ENCODE measurements around the gene LDLRAD3. TPM values are rescaled to one million over a fixed set of nuclear protein-coding genes. Genes with fewer than 3 reads are reported as not detected.

Gene LDLRAD3
- total RNA-seq, 2 experiments from 2014 or later, result 0.22 to 0.59 TPM

DNA sequence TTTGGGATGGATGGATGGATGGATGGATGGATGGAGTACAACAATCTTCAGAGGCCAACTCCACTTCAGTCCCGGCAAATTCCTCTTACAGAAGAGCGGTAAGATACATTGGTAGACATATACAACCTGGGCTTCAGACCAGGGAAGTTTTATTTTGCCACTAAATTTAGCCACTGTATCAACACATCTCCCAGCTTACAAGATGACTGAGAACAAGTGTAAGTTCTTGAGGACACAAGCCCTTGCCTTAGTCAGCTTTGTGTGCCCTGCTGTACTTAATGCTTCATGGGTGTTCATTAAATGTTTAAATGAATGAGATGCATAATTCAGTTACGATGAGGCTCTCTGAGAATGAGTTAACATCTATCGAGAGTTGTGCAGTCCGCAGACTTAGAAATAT is 217.7 kb downstream of the LDLRAD3 start:
- H3K4me3 Mint-ChIP-seq, result no peak overlapping the region
- intact Hi-C loops (cut with micrococcal nuclease), result no loop called here
- no peak for DNase-seq
- CTCF ChIA-PET, result no interaction called here
- ATAC-seq, result no peak
- POLR2A ChIA-PET, result no interaction called here
- no peaks in the 10 kb centered on the region for H3K36me3 Mint-ChIP-seq (ENCODE audit: low read depth)
- H3K27ac Mint-ChIP-seq, result no peak overlapping the region
- H3K9me3 Mint-ChIP-seq, result no peaks in the 10 kb centered on the region
- TF ChIP-seq, protein P1, sequence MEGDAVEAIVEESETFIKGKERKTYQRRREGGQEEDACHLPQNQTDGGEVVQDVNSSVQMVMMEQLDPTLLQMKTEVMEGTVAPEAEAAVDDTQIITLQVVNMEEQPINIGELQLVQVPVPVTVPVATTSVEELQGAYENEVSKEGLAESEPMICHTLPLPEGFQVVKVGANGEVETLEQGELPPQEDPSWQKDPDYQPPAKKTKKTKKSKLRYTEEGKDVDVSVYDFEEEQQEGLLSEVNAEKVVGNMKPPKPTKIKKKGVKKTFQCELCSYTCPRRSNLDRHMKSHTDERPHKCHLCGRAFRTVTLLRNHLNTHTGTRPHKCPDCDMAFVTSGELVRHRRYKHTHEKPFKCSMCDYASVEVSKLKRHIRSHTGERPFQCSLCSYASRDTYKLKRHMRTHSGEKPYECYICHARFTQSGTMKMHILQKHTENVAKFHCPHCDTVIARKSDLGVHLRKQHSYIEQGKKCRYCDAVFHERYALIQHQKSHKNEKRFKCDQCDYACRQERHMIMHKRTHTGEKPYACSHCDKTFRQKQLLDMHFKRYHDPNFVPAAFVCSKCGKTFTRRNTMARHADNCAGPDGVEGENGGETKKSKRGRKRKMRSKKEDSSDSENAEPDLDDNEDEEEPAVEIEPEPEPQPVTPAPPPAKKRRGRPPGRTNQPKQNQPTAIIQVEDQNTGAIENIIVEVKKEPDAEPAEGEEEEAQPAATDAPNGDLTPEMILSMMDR (IDR thresholded peaks at IDR 0.05), result no peak
- H3K27me3 Mint-ChIP-seq, result peaks cover 5% of the 10 kb centered on the region
- H3K4me1 Mint-ChIP-seq (ENCODE audit: low read depth), result no peaks in the 10 kb centered on the region

DNA sequence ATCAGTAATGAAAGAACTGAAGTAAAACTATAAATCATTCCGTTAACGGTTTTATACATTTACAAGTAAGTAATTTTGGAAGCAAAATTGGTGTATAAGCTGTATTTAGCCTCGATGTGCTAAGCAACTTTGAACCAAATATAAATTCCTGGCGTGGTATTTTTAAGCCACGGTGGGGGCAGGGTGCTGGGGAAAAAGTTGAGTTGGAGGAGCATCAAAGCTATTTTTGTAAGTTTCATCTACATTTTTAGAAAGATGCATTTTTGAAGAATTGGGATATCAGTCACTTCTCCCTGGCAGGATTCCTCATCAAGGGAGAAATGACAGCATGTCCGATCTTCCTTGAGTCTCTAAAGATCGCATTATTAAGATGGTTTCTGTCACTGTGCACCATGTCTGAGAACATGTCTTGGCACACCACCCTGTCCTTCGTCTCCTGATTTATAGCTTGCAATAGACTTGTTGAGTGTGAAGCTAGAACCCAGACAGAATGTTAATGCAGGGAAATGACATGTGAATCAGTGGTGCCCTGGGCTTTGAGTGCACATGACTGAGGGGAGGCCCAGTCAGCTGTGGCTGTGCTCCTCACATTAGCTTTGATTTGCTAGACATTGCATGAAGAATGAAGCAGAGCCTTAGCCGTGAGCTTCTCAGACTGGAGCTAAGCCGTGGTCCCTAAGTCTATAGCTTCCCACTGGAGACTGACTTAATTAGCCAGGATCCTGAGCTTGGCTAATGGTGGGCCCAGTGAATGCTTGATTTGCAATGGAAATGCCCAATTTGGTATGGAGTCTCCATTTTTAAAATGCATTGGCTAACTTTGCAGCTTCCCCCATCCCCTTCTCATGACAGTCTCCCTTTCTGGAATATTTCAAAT is 218.4 kb downstream of the LDLRAD3 start:
- H3K4me1 Mint-ChIP-seq (ENCODE audit: low read depth), result no peaks in the 10 kb centered on the region
- DNase-seq, result no peak
- TF ChIP-seq, protein P1 (IDR thresholded peaks at IDR 0.05), result no peak
- H3K27ac Mint-ChIP-seq, result no peak overlapping the region
- intact Hi-C loops (cut with micrococcal nuclease), result no loop called here
- H3K9me3 Mint-ChIP-seq, result no peaks in the 10 kb centered on the region
- POLR2A ChIA-PET, result no interaction called here
- H3K4me3 Mint-ChIP-seq, result no peak overlapping the region
- H3K36me3 Mint-ChIP-seq (ENCODE audit: low read depth), result no peaks in the 10 kb centered on the region
- peaks cover 9% of the 10 kb centered on the region for H3K27me3 Mint-ChIP-seq
- CTCF ChIA-PET, result interaction anchor here (1.1 to 1.3 kb wide), 2 partner anchors 31 to 547 kb away, joined by 3 read pairs; no protein-coding TSS in a partner anchor
- no peak for ATAC-seq

DNA sequence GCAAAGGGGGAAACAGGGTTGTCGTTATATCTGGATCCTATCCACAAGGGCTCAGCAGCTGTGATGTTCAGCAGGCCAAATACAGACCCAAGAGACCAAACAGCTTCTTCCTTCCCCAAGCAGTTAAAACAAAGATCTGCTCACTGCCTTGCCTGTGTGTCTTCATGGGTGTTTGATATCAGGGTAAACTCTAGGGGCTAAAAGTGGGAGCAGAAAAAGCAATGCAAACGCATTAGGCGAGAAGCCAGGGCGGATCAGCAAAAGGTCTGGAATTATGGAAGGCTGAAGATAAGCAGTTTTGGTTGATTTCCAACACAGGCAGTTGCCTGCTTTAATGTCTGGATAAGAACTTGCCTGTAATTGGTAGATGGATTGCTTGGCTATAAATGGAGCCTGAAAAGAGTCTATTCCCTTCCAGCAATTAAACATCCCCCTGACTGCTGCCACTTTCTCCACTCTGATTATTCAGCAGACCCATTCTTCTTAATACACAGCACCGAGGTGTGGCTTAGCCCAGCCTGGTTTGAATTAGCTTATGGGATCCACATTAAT is 219.1 kb downstream of the LDLRAD3 start:
- ATAC-seq (no peak), DNase-seq (no peak)
- no peak overlapping the region for H3K4me3 Mint-ChIP-seq
- peaks cover 12% of the 10 kb centered on the region for H3K27me3 Mint-ChIP-seq
- no peaks in the 10 kb centered on the region for H3K9me3 Mint-ChIP-seq
- TF ChIP-seq, protein P1 (IDR thresholded peaks at IDR 0.05), result no peak
- H3K36me3 Mint-ChIP-seq (ENCODE audit: low read depth), result no peaks in the 10 kb centered on the region
- CTCF ChIA-PET, result interaction anchor here (1.1 to 1.3 kb wide), 2 partner anchors 32 to 547 kb away, joined by 3 read pairs; no protein-coding TSS in a partner anchor
- intact Hi-C loops (cut with micrococcal nuclease), result no loop called here
- no peak overlapping the region for H3K27ac Mint-ChIP-seq
- no peaks in the 10 kb centered on the region for H3K4me1 Mint-ChIP-seq (ENCODE audit: low read depth)
- POLR2A ChIA-PET, result no interaction called here

DNA sequence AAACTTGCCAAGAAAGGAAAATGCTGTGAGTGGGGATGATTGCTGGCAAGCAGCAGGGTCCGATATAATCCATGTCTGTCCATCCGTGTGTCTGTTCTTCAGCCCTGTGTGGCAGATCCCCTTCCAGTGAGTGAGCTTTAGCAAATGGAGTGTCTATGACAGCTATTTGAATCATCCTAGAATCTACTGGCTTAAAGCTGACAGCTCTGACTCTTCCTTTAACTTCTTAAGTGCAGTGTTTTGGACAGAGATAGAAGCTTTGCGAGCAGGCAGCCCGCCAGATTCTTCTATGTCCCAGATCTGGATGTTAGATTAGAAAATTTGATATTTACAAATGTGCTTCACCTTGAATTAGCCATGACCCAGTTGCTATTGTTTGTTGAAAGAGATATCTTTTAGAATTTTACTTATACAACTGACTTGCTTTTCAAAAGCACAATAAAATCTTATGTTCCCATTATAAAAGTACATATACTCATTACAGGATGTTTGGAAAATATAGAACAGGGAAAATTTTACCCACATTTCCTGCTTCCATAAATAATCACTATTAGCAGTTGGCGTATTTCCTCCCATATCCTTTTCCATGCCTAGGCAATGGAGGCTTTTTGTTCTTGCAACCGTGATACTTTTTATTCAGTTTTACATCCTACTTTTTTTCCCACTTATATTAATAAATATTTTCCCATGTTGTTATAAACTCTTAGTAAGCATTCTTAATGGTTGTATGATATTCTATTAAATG is 220.8 kb downstream of the LDLRAD3 start:
- Mint-ChIP-seq H3K4me3 (no peak overlapping the region), H3K9me3 (no peaks in the 10 kb centered on the region), H3K4me1 (ENCODE audit: low read depth) (no peaks in the 10 kb centered on the region), H3K27me3 (peaks cover 11% of the 10 kb centered on the region), H3K36me3 (ENCODE audit: low read depth) (no peaks in the 10 kb centered on the region), H3K27ac (no peak overlapping the region)
- TF ChIP-seq, protein P1 (IDR thresholded peaks at IDR 0.05), result no peak
- CTCF ChIA-PET, result no interaction called here
- ATAC-seq (no peak), DNase-seq (no peak)
- intact Hi-C loops (cut with micrococcal nuclease), result no loop called here
- POLR2A ChIA-PET, result no interaction called here

All from activated CD8-positive, alpha-beta T cell treated with anti-CD3 and anti-CD28 coated beads for 36 hours (primary cell).